B cell (primary cell): ENCODE data around the gene CSMD2. TPM values are rescaled to one million over a fixed set of nuclear protein-coding genes. Genes with fewer than 3 reads are reported as not detected.

Experiments
- ATAC-seq: fragments of 200-7000 bp; cut with Tn5 transposase; one replicate; pipeline ENCODE4 v1.10.0; 2021; ENCODE audit warnings: low read depth, mild to moderate bottlenecking, moderate number of reproducible peaks, moderate library complexity
- CTCF ChIA-PET: fragments of 350-600 bp; sonication (Branson Sonifier 250); formaldehyde crosslinking; loops from one replicate; lab custom pipeline; 2021; ENCODE audit warnings: antibody characterized with exemption, inconsistent platforms; lab: Charles Lee
- POLR2A ChIA-PET: fragments of 350-600 bp; sonication (Branson Sonifier 250); formaldehyde crosslinking; loops from one replicate; lab custom pipeline; 2021; ENCODE audit warnings: antibody characterized with exemption; lab: Charles Lee
- DNase-seq: peaks from one replicate; pipeline ENCODE4 v3.0.0; 2013
- H2AFZ ChIP-seq: 2 replicates; pipeline ENCODE4 v1.6.1; 2012; ENCODE audit warnings: mild to moderate bottlenecking, low read depth, low read length; ENCODE audit not compliant: insufficient read depth, poor library complexity, severe bottlenecking
- H3K27ac ChIP-seq, 2 donors: 1 replicate in 1 of 2; 2 replicates in 1 of 2; pipeline ENCODE4 v1.5.1; 2012 to 2013; ENCODE audit warnings: low read length in 2 of 2, mild to moderate bottlenecking in 2 of 2, moderate library complexity in 1 of 2
- H3K27me3 ChIP-seq, 4 experiments: fragments of 200-600 bp in 1 of 4; sonication (generic) in 1 of 4; replicated peaks in 1 of 4; 1 replicate in 2 of 4; 2 replicates in 2 of 4; pipeline versions ENCODE4 v1.6.1 to v1.7.0; 2013 to 2016; ENCODE audit warnings: low read length in 3 of 4, mild to moderate bottlenecking in 2 of 4, mixed read lengths in 1 of 4, moderate library complexity in 1 of 4; ENCODE audit not compliant: insufficient read depth in 4 of 4, control insufficient read depth in 3 of 4; ENCODE audit errors: control extremely low read depth in 1 of 4
- H3K36me3 ChIP-seq, 2 experiments: replicated peaks in 1 of 2; 1 replicate in 1 of 2; 2 replicates in 1 of 2; pipeline versions ENCODE4 v1.6.1 to v1.7.1; 2013; ENCODE audit warnings: low read length in 1 of 2; ENCODE audit not compliant: insufficient read depth in 2 of 2, control insufficient read depth in 1 of 2; ENCODE audit errors: control extremely low read depth in 1 of 2, extremely low read depth in 1 of 2
- H3K4me1 ChIP-seq, 2 donors: fragments of 200-600 bp in 1 of 2; sonication (generic) in 1 of 2; 1 replicate in 1 of 2; 2 replicates in 1 of 2; pipeline versions ENCODE4 v1.5.1 to v1.6.1; 2013 to 2017; ENCODE audit warnings: low read length in 2 of 2; ENCODE audit not compliant: control insufficient read depth in 2 of 2, insufficient read depth in 2 of 2
- H3K4me2 ChIP-seq: replicated peaks from 2 replicates; pipeline ENCODE3; 2012; ENCODE audit warnings: mild to moderate bottlenecking, low read depth, low read length; ENCODE audit not compliant: poor library complexity, severe bottlenecking
- H3K4me3 ChIP-seq, 5 experiments: fragments of 200-600 bp in 1 of 5; sonication (generic) in 1 of 5; 1 replicate in 3 of 5; 2 replicates in 2 of 5; pipeline versions ENCODE4 v1.5.1 to v1.7.0; 2011 to 2016; ENCODE audit warnings: low read length in 4 of 5, mild to moderate bottlenecking in 4 of 5, low read depth in 2 of 5, control low read depth in 1 of 5, moderate library complexity in 1 of 5; ENCODE audit not compliant: insufficient read depth in 1 of 5; ENCODE audit errors: control extremely low read depth in 1 of 5, extremely low read depth in 1 of 5
- H3K79me2 ChIP-seq: fragments of 200-600 bp; sonication (generic); one replicate; pipeline ENCODE4 v1.6.0; 2016; ENCODE audit warnings: low read length; ENCODE audit not compliant: control insufficient read depth, insufficient read depth
- H3K9ac ChIP-seq: fragments of 200-600 bp; sonication (generic); 2 replicates; pipeline ENCODE4 v1.6.1; 2017; ENCODE audit warnings: mild to moderate bottlenecking, low read length, moderate library complexity
- H3K9me3 ChIP-seq, 3 donors: one replicate each; pipeline versions ENCODE4 v1.6.1 to v1.7.1; 2013; ENCODE audit warnings: low read length in 2 of 3; ENCODE audit not compliant: control insufficient read depth in 2 of 3, insufficient read depth in 1 of 3; ENCODE audit errors: control extremely low read depth in 1 of 3
- H4K20me1 ChIP-seq: 2 replicates; pipeline ENCODE4 v1.6.0; 2012; ENCODE audit warnings: mild to moderate bottlenecking, low read length; ENCODE audit not compliant: insufficient read depth, control insufficient read depth, poor library complexity, severe bottlenecking
- H3K27ac Mint-ChIP-seq: one replicate; pipeline ENCODE4 v1.8.0; 2021; ENCODE audit warnings: mixed read lengths
- H3K27me3 Mint-ChIP-seq: one replicate; pipeline ENCODE4 v1.8.0; 2021; ENCODE audit warnings: mixed read lengths
- H3K4me1 Mint-ChIP-seq: one replicate; pipeline ENCODE4 v1.8.0; 2021; ENCODE audit warnings: mixed read lengths
- H3K4me3 Mint-ChIP-seq: one replicate; pipeline ENCODE4 v1.8.0; 2021; ENCODE audit warnings: mixed read lengths
- H3K9me3 Mint-ChIP-seq: one replicate; pipeline ENCODE4 v1.8.0; 2022; ENCODE audit warnings: mixed read lengths; ENCODE audit not compliant: insufficient read depth
- EZH2 ChIP-seq: IDR thresholded peaks from 2 replicates; pipeline ENCODE4 v1.6.1; 2012; ENCODE audit warnings: borderline replicate concordance, low read depth, mild to moderate bottlenecking, moderate library complexity, low read length; ENCODE audit not compliant: insufficient read depth, poor library complexity, severe bottlenecking
- WGBS: methylation state at CpG from one replicate; pipeline ENCODE4 v1.1.5; 2013; ENCODE audit warnings: missing lambda C conversion rate; ENCODE audit not compliant: insufficient coverage; 5-methylcytosine and 5-hydroxymethylcytosine counted together
- intact Hi-C: fragments of 100-400 bp; cut with micrococcal nuclease; formaldehyde crosslinking; loops from one replicate; pipeline ENCODE4 v1.10.0; 2022
- polyA plus RNA-seq: library from polyadenylated mRNA; depleted of rRNA; stranded (reverse); fragments of >200 nt; gene quantifications from 2 replicates; pipeline ENCODE4 v1.2.3, GENCODE V29; 2012
- total RNA-seq, 2 donors: library from RNA; stranded (reverse); fragments of 120-200 nt in 1 of 2; gene quantifications; 1 replicate in 1 of 2; 2 replicates in 1 of 2; pipeline versions ENCODE4 v1.2.3 to v1.2.4, GENCODE V29; 2013 to 2022
- TF ChIP-seq, protein P1 (sequence below): fragments of 200-600 bp; IDR thresholded peaks from one replicate; pipeline ENCODE4 v1.8.0; 2022; ENCODE audit warnings: antibody characterized with exemption, mild to moderate bottlenecking

Gene CSMD2
- total and polyA plus RNA-seq, 2 donors (not counting 1 experiment from before 2014, with no cell fraction given) = not detected

DNA sequence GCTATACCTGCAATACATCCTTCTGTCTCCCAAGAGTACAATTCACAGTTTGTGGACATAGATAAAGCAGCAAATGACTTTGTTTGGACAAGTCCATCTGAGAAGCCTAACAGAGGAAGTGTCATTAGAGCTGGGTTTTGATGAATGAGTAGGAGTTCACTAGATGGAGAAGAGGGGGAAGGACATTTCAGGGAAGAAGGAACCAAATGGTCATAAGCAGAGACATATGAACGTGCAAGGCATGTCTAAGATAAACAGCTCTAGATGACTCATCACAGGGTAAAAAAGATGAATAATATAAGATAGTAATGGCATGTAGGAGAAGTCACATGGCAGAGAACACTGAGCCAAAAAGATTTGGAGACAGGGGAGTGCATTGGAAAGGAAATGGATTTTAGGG lies 246.7 kb downstream of the CSMD2 start:
- Histone ChIP-seq H2AFZ (no peak overlapping the region), H4K20me1 (no peaks in the 10 kb centered on the region), H3K27ac (no peak overlapping the region), H3K4me3 (no peak overlapping the region), H3K4me2 (no peak overlapping the region), H3K4me1 (no peaks in the 10 kb centered on the region), H3K27me3 (no peaks in the 10 kb centered on the region), H3K79me2 (no peaks in the 10 kb centered on the region), H3K36me3 (no peaks in the 10 kb centered on the region), H3K9ac (no peak overlapping the region), H3K9me3 (no peaks in the 10 kb centered on the region)
- ChIA-PET CTCF (no interaction called here), POLR2A (no interaction called here)
- ATAC-seq = no peak
- Mint-ChIP-seq H3K4me3 (no peak overlapping the region), H3K9me3 (no peaks in the 10 kb centered on the region), H3K4me1 (no peaks in the 10 kb centered on the region), H3K27ac (no peak overlapping the region), H3K27me3 (no peaks in the 10 kb centered on the region)
- intact Hi-C loops = no loop called here
- no CpG with 5 or more reads among the region's 1 CpG for WGBS
- TF ChIP-seq, protein P1, sequence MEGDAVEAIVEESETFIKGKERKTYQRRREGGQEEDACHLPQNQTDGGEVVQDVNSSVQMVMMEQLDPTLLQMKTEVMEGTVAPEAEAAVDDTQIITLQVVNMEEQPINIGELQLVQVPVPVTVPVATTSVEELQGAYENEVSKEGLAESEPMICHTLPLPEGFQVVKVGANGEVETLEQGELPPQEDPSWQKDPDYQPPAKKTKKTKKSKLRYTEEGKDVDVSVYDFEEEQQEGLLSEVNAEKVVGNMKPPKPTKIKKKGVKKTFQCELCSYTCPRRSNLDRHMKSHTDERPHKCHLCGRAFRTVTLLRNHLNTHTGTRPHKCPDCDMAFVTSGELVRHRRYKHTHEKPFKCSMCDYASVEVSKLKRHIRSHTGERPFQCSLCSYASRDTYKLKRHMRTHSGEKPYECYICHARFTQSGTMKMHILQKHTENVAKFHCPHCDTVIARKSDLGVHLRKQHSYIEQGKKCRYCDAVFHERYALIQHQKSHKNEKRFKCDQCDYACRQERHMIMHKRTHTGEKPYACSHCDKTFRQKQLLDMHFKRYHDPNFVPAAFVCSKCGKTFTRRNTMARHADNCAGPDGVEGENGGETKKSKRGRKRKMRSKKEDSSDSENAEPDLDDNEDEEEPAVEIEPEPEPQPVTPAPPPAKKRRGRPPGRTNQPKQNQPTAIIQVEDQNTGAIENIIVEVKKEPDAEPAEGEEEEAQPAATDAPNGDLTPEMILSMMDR = no peak
- no peak for TF ChIP-seq EZH2
- DNase-seq = no peak

DNA sequence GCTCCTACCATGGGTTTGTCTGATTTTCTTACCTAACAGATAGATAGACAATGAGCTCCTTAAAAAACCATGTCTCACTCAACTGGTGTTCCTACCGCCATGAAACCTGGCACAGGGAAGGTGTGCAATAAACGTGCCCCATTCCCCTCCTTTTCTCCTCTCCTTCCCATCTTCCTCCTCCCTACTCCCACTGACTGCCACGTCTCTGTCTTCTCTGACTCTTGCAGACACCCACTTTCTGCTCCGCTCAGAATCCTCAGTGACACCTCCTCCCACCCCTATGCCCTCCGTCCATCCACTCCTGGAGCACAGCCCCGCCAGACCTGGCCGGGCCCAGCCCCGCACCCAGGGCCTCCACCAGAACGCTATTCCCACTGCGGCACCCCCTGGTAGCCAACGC lies 248.2 kb downstream of the CSMD2 start:
- no peaks in the 10 kb centered on the region for H4K20me1 ChIP-seq
- H3K27ac ChIP-seq = no peak overlapping the region
- H3K9ac ChIP-seq = no peak overlapping the region
- WGBS = 86% methylated on average over 11 of the region's 11 CpGs
- no peak overlapping the region for H3K4me2 ChIP-seq
- H3K4me1 ChIP-seq = no peaks in the 10 kb centered on the region
- no peak overlapping the region for H2AFZ ChIP-seq
- no peak for TF ChIP-seq EZH2
- TF ChIP-seq, protein P1 = no peak
- no peak for DNase-seq
- H3K9me3 ChIP-seq = no peaks in the 10 kb centered on the region
- Mint-ChIP-seq H3K9me3 (no peaks in the 10 kb centered on the region), H3K4me1 (no peaks in the 10 kb centered on the region), H3K27ac (no peak overlapping the region), H3K27me3 (no peaks in the 10 kb centered on the region), H3K4me3 (no peak overlapping the region)
- ChIA-PET CTCF (no interaction called here), POLR2A (no interaction called here)
- H3K36me3 ChIP-seq = no peaks in the 10 kb centered on the region
- no peak for ATAC-seq
- no peaks in the 10 kb centered on the region for H3K27me3 ChIP-seq
- no peak overlapping the region for H3K4me3 ChIP-seq
- no peaks in the 10 kb centered on the region for H3K79me2 ChIP-seq
- intact Hi-C loops = no loop called here
